Amniotic epithelial cell (primary cell): ENCODE data around the gene ACSM2B.
"Not testable (repeated sequence)": the region's sequence is repeated elsewhere in the genome, so short reads cannot be mapped to it uniquely, and the experiment has no call there.

Experiments
- DNase-seq: peaks from one replicate; pipeline ENCODE4 v3.0.0-alpha.2; 2010; ENCODE audit warnings: low read depth

ACSM2B gene

GRCh38 chr16:20576145-20576544 lies at the start of gene ACSM2B:
TSS of gene ACSM2B (minus strand) at chr16:20576367. CDS start at chr16:20564845, 11,522 bp downstream.
- not testable (repeated sequence) for DNase-seq

- no peak for DNase-seq
Measured at GRCh38 chr16:20624882-20625807, 49.0 kb upstream of the ACSM2B start.

- no peak for DNase-seq
Measured at GRCh38 chr16:20624205-20624604, 48.0 kb upstream of the ACSM2B start.

GRCh38 chr16:20622498-20622870 lies 46.3 kb upstream of the ACSM2B start:
- DNase-seq = no peak

- DNase-seq = no peak
Measured at GRCh38 chr16:20621406-20621805, 45.2 kb upstream of the ACSM2B start.

GRCh38 chr16:20620770-20621169 lies 44.6 kb upstream of the ACSM2B start:
- DNase-seq = no peak

GRCh38 chr16:20620003-20620402 lies 43.8 kb upstream of the ACSM2B start:
- no peak for DNase-seq

GRCh38 chr16:20617271-20617670 lies 41.1 kb upstream of the ACSM2B start:
- no peak for DNase-seq

- DNase-seq = no peak
Measured at GRCh38 chr16:20614186-20615141, 38.3 kb upstream of the ACSM2B start.

GRCh38 chr16:20613481-20614185 lies 37.5 kb upstream of the ACSM2B start:
- DNase-seq = no peak

- DNase-seq = no peak
Measured at GRCh38 chr16:20612551-20613480, 36.6 kb upstream of the ACSM2B start.

GRCh38 chr16:20611975-20612481 lies 35.9 kb upstream of the ACSM2B start:
- no peak for DNase-seq

- no peak for DNase-seq
Measured at GRCh38 chr16:20611350-20611902, 35.3 kb upstream of the ACSM2B start.

- DNase-seq = no peak
Measured at GRCh38 chr16:20610892-20611349, 34.8 kb upstream of the ACSM2B start.

- no peak for DNase-seq
Measured at GRCh38 chr16:20610211-20610891, 34.2 kb upstream of the ACSM2B start.

- not testable (repeated sequence) for DNase-seq
Measured at GRCh38 chr16:20602205-20602604, 26.0 kb upstream of the ACSM2B start.

- DNase-seq = not testable (repeated sequence)
Measured at GRCh38 chr16:20599475-20599874, 23.3 kb upstream of the ACSM2B start.

- no peak for DNase-seq
Measured at GRCh38 chr16:20598832-20599469, 22.8 kb upstream of the ACSM2B start.

GRCh38 chr16:20595694-20596093 lies 19.5 kb upstream of the ACSM2B start:
- not testable (repeated sequence) for DNase-seq
